Neural cell (in vitro differentiated cells): ENCODE measurements around the gene CLCN4. TPM values are rescaled to one million over a fixed set of nuclear protein-coding genes. Genes with fewer than 3 reads are reported as not detected.

Experiments
- polyA plus RNA-seq: library from polyadenylated mRNA; depleted of rRNA; stranded (reverse); fragments of >200 nt; gene quantifications from 2 replicates; pipeline ENCODE4 v1.2.3, GENCODE V29; 2014

Gene CLCN4
- polyA plus RNA-seq, 1 donor from 2014 or later: 21.4 TPM

Other genes starting within 250 kb of the CLCN4 start
- not detected in 2 replicates for gene CLDN34, start 189.6 kb upstream of the CLCN4 start, polyA plus RNA-seq